Glutamatergic neuron (in vitro differentiated cells): ENCODE measurements around the gene TSPAN1. TPM values are rescaled to one million over a fixed set of nuclear protein-coding genes. Genes with fewer than 3 reads are reported as not detected.

Source experiments
- DNase-seq: peaks from one replicate; pipeline ENCODE4 v3.0.0; 2022
- H3K27ac Mint-ChIP-seq: one replicate; pipeline ENCODE4 v1.8.0; 2020; ENCODE audit warnings: mild to moderate bottlenecking, mixed read lengths, inconsistent platforms; ENCODE audit not compliant: unreplicated experiment
- H3K27me3 Mint-ChIP-seq: one replicate; pipeline ENCODE4 v1.8.0; 2020; ENCODE audit warnings: mild to moderate bottlenecking, moderate library complexity, mixed read lengths, inconsistent platforms; ENCODE audit not compliant: unreplicated experiment
- H3K36me3 Mint-ChIP-seq: one replicate; pipeline ENCODE4 v1.8.0; 2020; ENCODE audit warnings: mild to moderate bottlenecking, mixed read lengths, inconsistent platforms; ENCODE audit not compliant: unreplicated experiment
- H3K4me1 Mint-ChIP-seq: one replicate; pipeline ENCODE4 v1.8.0; 2020; ENCODE audit warnings: mild to moderate bottlenecking, low read depth, mixed read lengths, inconsistent platforms; ENCODE audit not compliant: unreplicated experiment
- H3K4me3 Mint-ChIP-seq: one replicate; pipeline ENCODE4 v1.8.0; 2020; ENCODE audit warnings: mild to moderate bottlenecking, mixed read lengths, inconsistent platforms; ENCODE audit not compliant: unreplicated experiment
- H3K9me3 Mint-ChIP-seq: one replicate; pipeline ENCODE4 v1.8.0; 2020; ENCODE audit warnings: mild to moderate bottlenecking, moderate library complexity, mixed read lengths, inconsistent platforms; ENCODE audit not compliant: unreplicated experiment
- total RNA-seq: library from RNA; stranded (reverse); fragmentation: NEBNext Ultra II Directional; extraction: Animal tissue kit (Norgen Biotek cat#: 25700); gene quantifications from one replicate; pipeline ENCODE4 v1.2.1, GENCODE V29; 2021; ENCODE audit not compliant: unreplicated experiment
- TF ChIP-seq, protein P1 (sequence below): fragments of 200-600 bp; sonication (generic); IDR thresholded peaks from one replicate; pipeline ENCODE4 v1.5.0; 2021; ENCODE audit not compliant: partially characterized antibody, unreplicated experiment

The TSPAN1 gene
- total RNA-seq, 1 donor from 2014 or later = 2.3 TPM

DNA sequence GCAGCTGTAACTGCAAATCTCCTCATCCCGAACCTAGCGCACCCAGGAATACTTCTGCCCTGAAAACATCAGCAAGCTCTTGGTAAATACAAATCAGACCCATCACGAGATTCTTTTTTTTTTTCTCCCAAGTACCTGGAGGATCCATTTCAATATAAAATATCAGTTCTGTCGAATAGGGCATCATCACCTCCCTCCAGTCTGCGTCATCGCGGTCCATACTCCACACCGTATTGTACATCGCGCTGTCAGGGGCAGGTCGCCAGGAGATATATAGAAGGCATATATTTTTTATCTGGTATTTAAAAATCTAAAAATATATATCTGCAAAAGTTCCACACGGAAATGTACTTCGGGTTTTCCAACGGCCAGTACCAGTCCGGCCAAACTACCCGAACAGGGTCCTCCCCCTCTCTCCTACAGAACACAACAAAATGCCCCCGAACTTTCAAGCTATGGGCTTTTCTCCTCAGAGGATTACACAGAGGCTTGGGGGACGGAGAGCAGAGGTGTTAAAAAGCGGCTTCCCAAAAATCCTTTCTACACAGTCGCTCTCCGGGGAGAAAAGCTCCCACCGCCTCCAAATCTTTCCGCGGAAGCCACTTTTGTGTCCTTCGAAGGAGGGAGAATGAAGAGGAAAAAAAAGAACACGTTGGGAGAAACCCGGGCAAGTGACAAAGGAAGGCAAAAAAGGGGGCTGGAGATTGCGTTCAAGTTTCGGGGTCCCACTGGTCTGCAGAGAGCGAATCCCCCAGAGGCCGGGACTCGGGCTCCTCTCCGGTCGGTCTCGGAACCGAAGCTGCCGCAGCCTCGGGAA lies 43.0 kb upstream of the TSPAN1 start:
- TF ChIP-seq, protein P1, sequence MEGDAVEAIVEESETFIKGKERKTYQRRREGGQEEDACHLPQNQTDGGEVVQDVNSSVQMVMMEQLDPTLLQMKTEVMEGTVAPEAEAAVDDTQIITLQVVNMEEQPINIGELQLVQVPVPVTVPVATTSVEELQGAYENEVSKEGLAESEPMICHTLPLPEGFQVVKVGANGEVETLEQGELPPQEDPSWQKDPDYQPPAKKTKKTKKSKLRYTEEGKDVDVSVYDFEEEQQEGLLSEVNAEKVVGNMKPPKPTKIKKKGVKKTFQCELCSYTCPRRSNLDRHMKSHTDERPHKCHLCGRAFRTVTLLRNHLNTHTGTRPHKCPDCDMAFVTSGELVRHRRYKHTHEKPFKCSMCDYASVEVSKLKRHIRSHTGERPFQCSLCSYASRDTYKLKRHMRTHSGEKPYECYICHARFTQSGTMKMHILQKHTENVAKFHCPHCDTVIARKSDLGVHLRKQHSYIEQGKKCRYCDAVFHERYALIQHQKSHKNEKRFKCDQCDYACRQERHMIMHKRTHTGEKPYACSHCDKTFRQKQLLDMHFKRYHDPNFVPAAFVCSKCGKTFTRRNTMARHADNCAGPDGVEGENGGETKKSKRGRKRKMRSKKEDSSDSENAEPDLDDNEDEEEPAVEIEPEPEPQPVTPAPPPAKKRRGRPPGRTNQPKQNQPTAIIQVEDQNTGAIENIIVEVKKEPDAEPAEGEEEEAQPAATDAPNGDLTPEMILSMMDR = no peak
- Mint-ChIP-seq H3K4me1 (peaks cover 15% of the 10 kb centered on the region), H3K36me3 (no peaks in the 10 kb centered on the region), H3K27me3 (peaks cover 22% of the 10 kb centered on the region), H3K27ac (peak overlapping the region; percentile 100), H3K9me3 (peaks cover 21% of the 10 kb centered on the region), H3K4me3 (peak overlapping the region; percentile 95)
- peak; percentile 30 for DNase-seq

DNA sequence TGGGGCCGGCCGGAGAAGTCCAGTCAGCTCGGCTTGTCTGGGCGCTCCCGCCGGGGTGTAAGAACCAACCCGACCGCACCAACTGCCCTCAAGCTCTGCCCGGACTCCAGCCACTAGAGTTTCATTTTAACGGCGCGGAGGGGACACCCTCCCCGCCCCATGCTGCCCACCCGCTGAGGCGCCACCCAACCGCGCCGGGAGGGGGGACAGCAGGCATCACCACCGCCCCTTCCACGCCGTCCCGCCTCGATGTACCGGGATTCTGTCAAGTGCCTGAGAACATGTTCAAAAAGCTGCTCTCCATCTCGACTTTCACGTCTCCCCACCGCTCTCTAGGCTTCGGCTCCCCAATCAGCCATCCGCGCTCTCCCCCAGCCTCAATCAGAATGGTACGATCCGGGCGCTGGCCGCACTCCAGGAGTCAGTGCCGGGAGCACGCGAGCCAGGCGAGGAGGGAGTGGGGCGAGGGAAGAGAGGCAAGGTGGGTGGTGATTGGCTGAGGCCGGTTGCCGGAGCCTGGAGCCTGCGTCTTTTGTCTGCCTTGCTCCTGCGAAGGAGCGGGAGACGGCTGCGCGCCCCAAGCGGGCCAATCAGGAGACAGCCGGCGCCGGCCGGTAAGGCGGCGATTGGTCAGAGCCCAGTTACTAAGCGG lies 42.2 kb upstream of the TSPAN1 start, which contains the start of gene PIK3R3:
PIK3R3 (minus strand) TSS at position 101 of the 652 bp plus-strand sequence. CDS start 677 bp downstream, outside the sequence.
- Mint-ChIP-seq H3K27ac (peak within 1 kb of the TSS; percentile 100), H3K4me3 (peak within 1 kb of the TSS; percentile 95), H3K4me1 (peaks cover 15% of the 10 kb centered on the region), H3K36me3 (no peaks in the 10 kb centered on the region), H3K27me3 (peaks cover 25% of the 10 kb centered on the region), H3K9me3 (peaks cover 21% of the 10 kb centered on the region)
- DNase-seq = peak; percentile 97
- TF ChIP-seq, protein P1 = no peak

DNA sequence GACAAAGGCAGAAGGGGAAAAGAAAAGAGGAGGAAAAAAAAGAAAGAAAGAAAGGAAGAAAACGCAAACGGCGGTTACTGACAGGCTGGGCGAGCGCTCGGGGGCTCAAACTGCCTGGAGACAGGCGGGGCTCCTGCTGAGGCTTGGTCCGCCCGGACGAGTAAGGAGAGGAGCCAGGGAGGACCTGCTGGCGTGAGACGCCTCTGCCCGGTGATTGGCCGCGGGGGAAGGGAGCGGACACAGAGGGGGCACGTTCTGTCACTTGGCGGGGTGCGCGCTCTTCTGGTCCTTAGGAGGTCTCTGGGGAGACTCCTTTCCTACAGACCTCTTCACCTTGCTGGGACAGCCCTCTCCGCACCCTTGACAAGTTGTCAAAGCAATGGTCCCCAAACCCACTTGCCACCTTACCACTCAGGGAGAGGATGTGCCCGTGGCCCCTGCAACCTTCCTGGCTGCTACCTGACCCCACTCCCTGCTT lies 41.7 kb upstream of the TSPAN1 start:
- Mint-ChIP-seq H3K27me3 (peaks cover 25% of the 10 kb centered on the region), H3K9me3 (peaks cover 21% of the 10 kb centered on the region), H3K4me1 (peaks cover 13% of the 10 kb centered on the region), H3K4me3 (peak overlapping the region; percentile 95), H3K36me3 (no peaks in the 10 kb centered on the region), H3K27ac (peak overlapping the region; percentile 100)
- DNase-seq = peak; percentile 84
- TF ChIP-seq, protein P1 = no peak

DNA sequence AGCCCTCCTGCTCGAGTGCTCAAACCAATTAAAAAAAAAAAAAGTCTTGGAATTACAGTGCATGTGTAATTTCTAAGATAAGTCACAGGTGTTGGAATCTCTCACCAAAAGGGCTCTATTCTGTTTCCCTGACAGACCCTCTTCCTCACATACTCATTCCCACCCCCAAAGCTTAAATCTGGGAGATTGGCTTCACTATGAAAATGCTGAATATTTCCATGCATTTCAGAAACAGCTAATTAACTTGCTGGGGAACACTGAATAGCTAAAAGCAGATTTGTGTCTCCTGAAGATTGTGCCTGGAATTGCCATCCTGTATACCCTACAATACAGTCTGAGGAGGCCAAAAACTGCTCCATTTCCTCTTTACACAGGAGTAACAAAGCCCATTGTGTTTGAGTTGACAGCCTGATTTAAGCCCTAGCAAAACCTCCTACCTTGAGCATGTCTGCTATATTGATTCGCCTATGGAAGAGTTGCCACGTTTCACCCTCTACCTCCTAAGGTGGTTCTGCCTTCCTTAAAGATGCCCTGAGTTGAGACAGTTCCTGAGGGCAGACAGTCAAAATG lies 41.0 kb upstream of the TSPAN1 start:
- DNase-seq = no peak
- Mint-ChIP-seq H3K27ac (peak overlapping the region; percentile 100), H3K9me3 (peaks cover 21% of the 10 kb centered on the region), H3K36me3 (no peaks in the 10 kb centered on the region), H3K27me3 (peaks cover 25% of the 10 kb centered on the region), H3K4me3 (peak overlapping the region; percentile 95), H3K4me1 (peaks cover 13% of the 10 kb centered on the region)
- TF ChIP-seq, protein P1 = no peak
